NCI-H2196 (cell line): ENCODE results near the gene ASMTL.
"Not testable (repeated sequence)": the region's sequence is repeated elsewhere in the genome, so short reads cannot be mapped to it uniquely, and the experiment has no call there.

ENCODE experiments used
- DNase-seq: peaks from one replicate; lab custom pipeline; 2025; ENCODE audit not compliant: unreplicated experiment; lab: John Stamatoyannopoulos, UW

Gene ASMTL

GRCh38 chrX:1391707-1392375 is 60.9 kb downstream of the ASMTL start, which contains the start of gene SLC25A6:
Gene SLC25A6, minus strand, starts transcription at chrX:1392113. Its CDS starts 104 bp downstream, at chrX:1392009.
- DNase-seq: no peak

- no peak for DNase-seq
Measured at GRCh38 chrX:1391370-1391706, 61.4 kb downstream of the ASMTL start.

GRCh38 chrX:1390621-1391369 is 61.9 kb downstream of the ASMTL start:
- no peak for DNase-seq

GRCh38 chrX:1389993-1390285 is 62.8 kb downstream of the ASMTL start:
- DNase-seq: no peak

- no peak for DNase-seq
Measured at GRCh38 chrX:1389181-1389992, 63.3 kb downstream of the ASMTL start.

GRCh38 chrX:1388651-1389050 is 64.1 kb downstream of the ASMTL start:
- no peak for DNase-seq

GRCh38 chrX:1387141-1387776 is 65.5 kb downstream of the ASMTL start:
- DNase-seq: no peak

GRCh38 chrX:1386338-1387127 is 66.2 kb downstream of the ASMTL start:
- no peak for DNase-seq

- no peak for DNase-seq
Measured at GRCh38 chrX:1385253-1386223, 67.2 kb downstream of the ASMTL start.

GRCh38 chrX:1384658-1385252 is 68.0 kb downstream of the ASMTL start:
- DNase-seq: no peak

- no peak for DNase-seq
Measured at GRCh38 chrX:1380672-1381233, 72.0 kb downstream of the ASMTL start.

- DNase-seq: no peak
Measured at GRCh38 chrX:1378306-1378759, 74.4 kb downstream of the ASMTL start.

- DNase-seq: no peak
Measured at GRCh38 chrX:1368385-1368698, 84.4 kb downstream of the ASMTL start.

GRCh38 chrX:1366363-1366762 is 86.3 kb downstream of the ASMTL start:
- not testable (repeated sequence) for DNase-seq

- no peak for DNase-seq
Measured at GRCh38 chrX:1361910-1362309, 90.8 kb downstream of the ASMTL start.

- DNase-seq: no peak
Measured at GRCh38 chrX:1361275-1361674, 91.4 kb downstream of the ASMTL start.

GRCh38 chrX:1360171-1360570 is 92.5 kb downstream of the ASMTL start:
- no peak for DNase-seq

- no peak for DNase-seq
Measured at GRCh38 chrX:1359477-1359873, 93.2 kb downstream of the ASMTL start.
